Gastrocnemius medialis (tissue), 4 donors: ENCODE measurements around the gene TPGS2.

Source experiments
- CTCF ChIP-seq, 5 experiments: fragments of 450-650 bp in 3 of 5; fragments of 200-600 bp in 2 of 5; sonication (generic) in 2 of 5; IDR thresholded peaks in 4 of 5; conservative IDR thresholded peaks in 1 of 5; 1 replicate in 4 of 5; 2 replicates in 1 of 5; pipeline ENCODE4 v1.5.1; 2016 to 2019; ENCODE audit warnings: antibody characterized with exemption in 5 of 5, mild to moderate bottlenecking in 3 of 5, moderate library complexity in 3 of 5
- POLR2A ChIP-seq, 2 donors: fragments of 450-650 bp; IDR thresholded peaks; one replicate each; pipeline ENCODE4 v1.6.1; 2017; ENCODE audit warnings: antibody characterized with exemption in 2 of 2, mild to moderate bottlenecking in 2 of 2, moderate library complexity in 2 of 2

DNA sequence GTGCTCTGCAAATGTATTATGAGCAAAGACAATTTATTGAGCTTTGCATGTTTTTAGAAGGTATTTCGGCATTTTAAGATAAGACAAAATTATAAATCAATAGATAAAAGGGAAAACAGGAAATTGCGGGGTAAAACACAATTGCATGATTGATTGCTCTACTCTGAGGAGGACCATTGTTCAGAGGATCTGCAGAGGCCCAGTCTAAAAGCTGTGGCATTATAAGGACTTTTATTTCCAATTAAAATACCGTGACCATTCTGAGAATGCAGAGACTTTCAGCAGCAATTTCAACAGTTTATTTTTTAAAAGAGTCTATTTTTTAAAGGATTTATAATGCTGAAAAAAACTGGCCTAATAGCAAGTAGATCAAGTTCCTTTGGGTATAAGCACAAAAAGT, 62.0 kb downstream of the TPGS2 start:
- no peak for TF ChIP-seq CTCF (IDR thresholded peaks at IDR 0.05 in 4 of 5, conservative IDR thresholded peaks at IDR 0.05 in 1 of 5)
- TF ChIP-seq POLR2A (IDR thresholded peaks at IDR 0.05), result no peak
